ENCODE measurements around the gene FBH1.

DNA sequence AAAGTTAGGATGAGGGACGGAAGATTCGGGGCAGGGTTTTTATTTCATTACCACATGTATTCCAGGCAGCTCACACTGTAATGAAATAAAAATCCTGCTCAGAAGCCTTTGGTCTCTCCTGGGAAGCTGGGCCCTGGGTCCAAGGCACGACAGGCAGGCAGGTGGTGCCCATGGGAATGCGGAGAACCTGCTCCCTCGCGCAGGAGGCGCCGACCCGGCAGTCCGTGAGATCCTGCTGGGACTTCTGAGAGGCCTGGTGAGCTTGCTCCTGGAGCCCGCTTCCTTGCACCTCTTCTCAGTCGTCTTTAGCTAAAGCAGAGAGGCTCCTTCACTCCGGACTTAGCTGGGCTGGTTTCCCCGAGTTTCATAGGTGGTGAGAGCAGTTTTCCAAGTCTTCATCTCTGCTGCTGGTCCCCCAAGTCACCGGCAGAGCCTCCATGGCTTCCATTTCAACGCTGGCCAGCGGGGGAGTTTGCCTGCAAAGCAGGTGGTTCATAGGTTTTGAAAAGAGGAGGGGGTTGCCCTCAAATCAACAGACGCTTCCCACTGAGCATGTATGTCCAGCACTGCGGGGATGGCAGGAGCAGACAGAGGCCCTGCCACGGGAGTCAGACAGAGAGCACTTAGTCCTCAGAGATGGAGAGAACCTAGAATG lies 62.8 kb downstream of the FBH1 start:
- TF ChIP-seq, protein P1, sequence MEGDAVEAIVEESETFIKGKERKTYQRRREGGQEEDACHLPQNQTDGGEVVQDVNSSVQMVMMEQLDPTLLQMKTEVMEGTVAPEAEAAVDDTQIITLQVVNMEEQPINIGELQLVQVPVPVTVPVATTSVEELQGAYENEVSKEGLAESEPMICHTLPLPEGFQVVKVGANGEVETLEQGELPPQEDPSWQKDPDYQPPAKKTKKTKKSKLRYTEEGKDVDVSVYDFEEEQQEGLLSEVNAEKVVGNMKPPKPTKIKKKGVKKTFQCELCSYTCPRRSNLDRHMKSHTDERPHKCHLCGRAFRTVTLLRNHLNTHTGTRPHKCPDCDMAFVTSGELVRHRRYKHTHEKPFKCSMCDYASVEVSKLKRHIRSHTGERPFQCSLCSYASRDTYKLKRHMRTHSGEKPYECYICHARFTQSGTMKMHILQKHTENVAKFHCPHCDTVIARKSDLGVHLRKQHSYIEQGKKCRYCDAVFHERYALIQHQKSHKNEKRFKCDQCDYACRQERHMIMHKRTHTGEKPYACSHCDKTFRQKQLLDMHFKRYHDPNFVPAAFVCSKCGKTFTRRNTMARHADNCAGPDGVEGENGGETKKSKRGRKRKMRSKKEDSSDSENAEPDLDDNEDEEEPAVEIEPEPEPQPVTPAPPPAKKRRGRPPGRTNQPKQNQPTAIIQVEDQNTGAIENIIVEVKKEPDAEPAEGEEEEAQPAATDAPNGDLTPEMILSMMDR (conservative IDR thresholded peaks at IDR 0.05 in 1 of 2, IDR thresholded peaks at IDR 0.05 in 1 of 2; ENCODE audit: extremely low read depth in 1 of 2, insufficient read depth in 1 of 2, low read depth in 1 of 2, low read length in 2 of 2): no peak
- TF ChIP-seq EZH2 (IDR thresholded peaks at IDR 0.05; ENCODE audit: borderline replicate concordance, low read length): no peak
